Aorta (tissue), 5 donors: ENCODE measurements around the gene PDGFD. TPM values are rescaled to one million over a fixed set of nuclear protein-coding genes. Genes with fewer than 3 reads are reported as not detected.

Experiments used
- ATAC-seq: fragments of 200-7000 bp; cut with Tn5 transposase; one replicate; pipeline ENCODE4 v1.9.1; 2022; ENCODE audit warnings: moderate library complexity; ENCODE audit not compliant: low FRiP score
- DNase-seq, 2 donors: peaks; one replicate each; pipeline ENCODE4 v3.0.0-alpha.2; 2020
- H3K27ac ChIP-seq, 2 donors: one replicate each; pipeline ENCODE4 v1.5.1; 2013; ENCODE audit warnings: low read length in 2 of 2, mild to moderate bottlenecking in 2 of 2, moderate library complexity in 2 of 2, control low read depth in 1 of 2, inconsistent platforms in 1 of 2, low read depth in 1 of 2
- H3K27me3 ChIP-seq, 2 donors: one replicate each; pipeline ENCODE4 v1.6.1; 2013; ENCODE audit warnings: control low read depth in 1 of 2, low read length in 1 of 2, mild to moderate bottlenecking in 1 of 2, moderate library complexity in 1 of 2; ENCODE audit not compliant: insufficient read depth in 2 of 2, control insufficient read depth in 1 of 2
- H3K36me3 ChIP-seq, 2 donors: one replicate each; pipeline ENCODE4 v1.6.1; 2013; ENCODE audit warnings: control low read depth in 1 of 2, low read length in 1 of 2, mild to moderate bottlenecking in 1 of 2; ENCODE audit not compliant: insufficient read depth in 2 of 2, control insufficient read depth in 1 of 2
- H3K4me1 ChIP-seq, 2 donors: one replicate each; pipeline ENCODE4 v1.6.1; 2013; ENCODE audit warnings: low read length in 2 of 2, control low read depth in 1 of 2, mild to moderate bottlenecking in 1 of 2, moderate library complexity in 1 of 2; ENCODE audit not compliant: insufficient read depth in 2 of 2, control insufficient read depth in 1 of 2
- H3K4me3 ChIP-seq, 2 donors: one replicate each; pipeline ENCODE4 v1.5.1; 2013; ENCODE audit warnings: low read length in 2 of 2, control low read depth in 1 of 2, mild to moderate bottlenecking in 1 of 2
- H3K9me3 ChIP-seq: one replicate; pipeline ENCODE4 v1.6.1; 2013; ENCODE audit warnings: mild to moderate bottlenecking, low read length; ENCODE audit not compliant: control insufficient read depth
- WGBS, 2 donors: extraction: QIAGEN DNeasy Blood & Tissue Kit; methylation state at CpG; one replicate each; pipeline ENCODE4 v1.1.7; 2013; 5-methylcytosine and 5-hydroxymethylcytosine counted together
- intact Hi-C, 2 donors: fragments of 100-400 bp; cut with DNase I; formaldehyde crosslinking; loops; one replicate each; pipeline versions ENCODE4 v1.14.2 to v1.15.0; 2022
- polyA plus RNA-seq, 2 donors: library from polyadenylated mRNA; stranded (reverse); fragments of 200-250 nt; gene quantifications; one replicate each; pipeline ENCODE4 v1.2.3, GENCODE V29; 2013
- total RNA-seq, 2 donors: library from RNA; stranded (reverse); fragmentation: NEBNext Ultra II Directional; extraction: Animal tissue kit (Norgen Biotek cat#: 25700); gene quantifications; one replicate each; pipeline ENCODE4 v1.2.1, GENCODE V29; 2021
- donor health status: healthy with polysubstance abuse.
- donor health status: Bipolar disorder and iron deficiency.
- donor health status: DM: no; HTN: no; CAD: no.
- donor health status: DM: no; HTN: no; CAD: no.
- donor health status: DM: yes; HTN: yes; CAD: no.

Gene PDGFD
- total and polyA plus RNA-seq, 4 donors: 47.7 to 115 (median 66.5) TPM

DNA sequence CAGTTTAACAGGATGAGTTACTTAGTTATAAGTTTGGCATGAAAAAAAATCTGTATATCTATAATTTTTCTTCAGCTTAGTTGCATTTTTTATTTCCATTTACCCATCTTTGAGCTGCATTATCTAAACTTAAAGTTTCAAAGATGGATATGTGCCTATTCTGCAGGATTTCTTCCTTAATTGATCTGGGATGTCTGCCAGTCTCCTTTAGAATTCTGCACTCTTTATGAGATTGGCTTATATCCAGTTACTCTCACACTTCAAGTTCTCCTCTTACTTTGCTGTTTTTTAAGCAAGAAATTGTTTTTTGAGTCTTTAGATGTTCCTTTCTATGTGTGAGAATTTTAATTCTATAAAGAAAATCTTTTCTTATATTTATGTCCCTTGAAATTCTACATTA lies 5.1 kb upstream of the PDGFD start:
- no peak overlapping the region for H3K27ac ChIP-seq
- no peaks in the 10 kb centered on the region for H3K9me3 ChIP-seq
- no peak overlapping the region for H3K4me3 ChIP-seq
- DNase-seq (no peak), ATAC-seq (no peak)
- no peaks in the 10 kb centered on the region for H3K36me3 ChIP-seq
- no peaks in the 10 kb centered on the region for H3K27me3 ChIP-seq
- no peaks in the 10 kb centered on the region for H3K4me1 ChIP-seq
- intact Hi-C loops: loop anchor here in 1 of 2 donors (10.0 kb wide), 1 partner anchor 484 kb away; no protein-coding TSS in a partner anchor

DNA sequence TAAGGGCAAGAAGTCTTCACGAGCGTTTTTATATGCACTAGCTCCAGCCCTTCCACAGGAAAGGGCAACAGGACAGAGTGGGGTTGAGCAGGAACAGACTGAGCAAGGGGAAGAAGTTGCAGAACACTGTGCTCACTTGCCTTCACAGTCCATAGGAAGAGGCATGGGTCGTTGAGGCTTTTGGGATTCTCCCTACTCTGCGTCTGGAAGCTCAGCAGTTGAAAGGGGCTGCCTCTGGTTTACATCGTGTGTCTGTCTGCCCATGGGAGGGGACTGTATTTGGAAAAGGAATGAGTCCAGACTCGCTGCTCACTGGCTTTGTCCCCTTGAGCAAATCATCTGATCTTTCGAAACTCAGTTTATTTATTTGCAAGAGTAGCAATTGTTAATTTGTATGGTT lies 1.1 kb upstream of the PDGFD start:
- no peak for ATAC-seq
- no peak overlapping the region for H3K27ac ChIP-seq
- intact Hi-C loops: loop anchor here in 1 of 2 donors (10.0 kb wide), 1 partner anchor 480 kb away; no protein-coding TSS in a partner anchor
- WGBS, 2 donors: 92% methylated on average over 7 of the region's 7 CpGs
- H3K4me1 ChIP-seq: no peaks in the 10 kb centered on the region
- no peaks in the 10 kb centered on the region for H3K9me3 ChIP-seq
- H3K4me3 ChIP-seq: no peak overlapping the region
- DNase-seq: no peak
- no peaks in the 10 kb centered on the region for H3K27me3 ChIP-seq
- no peaks in the 10 kb centered on the region for H3K36me3 ChIP-seq

DNA sequence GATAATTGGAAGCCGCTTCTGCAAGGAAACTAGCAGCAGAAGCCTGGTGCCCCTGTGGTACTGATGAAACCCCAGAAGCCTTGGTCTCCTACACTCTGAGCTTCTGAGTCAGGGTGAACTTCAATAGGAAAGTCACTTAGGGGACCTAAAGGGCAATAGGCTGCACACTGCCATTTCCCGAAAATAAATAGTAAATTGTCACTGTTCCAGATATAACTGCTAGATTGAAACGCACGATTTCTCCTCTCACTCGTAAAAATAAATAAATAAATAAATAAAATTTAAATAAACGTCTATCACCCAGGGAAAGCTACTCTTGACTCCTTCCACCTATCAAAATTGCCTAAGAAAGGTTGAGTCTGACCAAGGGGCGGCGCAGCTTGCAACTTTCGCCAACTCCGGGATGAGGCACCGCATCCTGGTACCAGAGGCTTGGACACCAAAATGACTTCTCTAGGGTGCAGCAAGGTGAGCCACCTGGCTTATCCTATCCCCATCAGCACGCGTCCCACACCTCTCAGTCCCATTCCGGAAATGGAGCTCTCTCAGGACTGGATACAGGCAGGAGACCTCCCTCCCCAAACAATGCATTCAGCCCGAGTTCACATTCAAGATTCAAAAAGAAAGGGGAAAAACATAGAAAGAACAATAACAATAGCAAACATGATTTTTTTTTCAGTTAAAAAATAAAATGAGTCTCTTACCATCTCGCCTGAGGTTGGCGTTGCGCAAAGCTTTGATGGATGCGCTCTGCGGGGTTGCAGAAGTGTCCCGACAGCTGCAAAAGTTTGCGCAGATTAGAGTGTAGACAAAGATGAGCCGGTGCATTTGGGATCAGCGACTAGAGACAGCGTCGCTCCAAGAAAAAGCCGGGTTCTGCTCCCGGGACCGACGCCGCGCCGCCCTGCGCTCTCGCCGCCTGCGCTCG lies 583 bp downstream of the PDGFD start:
- intact Hi-C loops: loop anchor here in 1 of 2 donors (10.0 kb wide), 1 partner anchor 479 kb away; no protein-coding TSS in a partner anchor
- ATAC-seq: peak; percentile 62

DNA sequence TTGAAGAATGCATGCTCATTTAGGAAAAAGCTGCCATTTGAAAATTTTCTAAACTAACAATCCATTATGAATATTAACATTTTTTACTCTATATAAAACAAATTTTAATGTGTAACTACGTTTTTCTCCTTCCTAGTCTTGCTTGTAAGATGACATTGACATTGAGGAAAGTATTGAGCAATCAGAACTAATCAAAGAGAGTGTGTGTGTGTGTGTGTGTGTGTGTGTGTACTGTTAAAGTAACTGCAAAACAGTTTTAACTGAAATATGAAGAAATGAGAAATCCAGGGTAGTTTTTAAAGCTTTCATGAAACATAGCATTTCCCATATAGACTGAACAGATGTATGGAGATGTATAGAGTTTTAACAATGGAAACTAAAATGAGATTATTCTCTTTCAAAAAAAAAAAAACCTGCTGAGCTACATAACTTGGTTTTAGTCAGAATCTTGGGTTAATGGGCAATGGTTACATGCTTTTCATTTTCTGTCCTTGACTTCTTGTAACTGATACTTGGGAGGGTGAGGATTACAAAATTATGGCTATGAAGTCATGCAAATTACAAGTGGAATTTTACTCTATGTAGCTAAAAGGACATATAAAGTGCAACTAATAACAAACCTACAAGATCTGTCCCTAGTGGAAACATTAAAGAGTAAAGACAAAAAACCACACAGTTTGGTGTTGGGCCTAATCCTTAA lies 2.0 kb downstream of the PDGFD start:
- intact Hi-C loops: loop anchor here in 1 of 2 donors (10.0 kb wide), 1 partner anchor 477 kb away; no protein-coding TSS in a partner anchor
- Histone ChIP-seq H3K4me3 (peak overlapping the region in 1 of 2 donors; percentile 53), H3K36me3 (no peaks in the 10 kb centered on the region), H3K4me1 (no peaks in the 10 kb centered on the region), H3K9me3 (no peaks in the 10 kb centered on the region), H3K27ac (no peak overlapping the region), H3K27me3 (no peaks in the 10 kb centered on the region)
- WGBS, 2 donors: 84% methylated on average over 1 of the region's 1 CpG
- ATAC-seq: no peak
- DNase-seq: no peak

More for the DNA sequence above, 583 bp downstream of the PDGFD start:
- no peaks in the 10 kb centered on the region for H3K9me3 ChIP-seq
- no peaks in the 10 kb centered on the region for H3K27me3 ChIP-seq
- no peaks in the 10 kb centered on the region for H3K4me1 ChIP-seq
- peak; percentile 53 to 73 for DNase-seq
- no peaks in the 10 kb centered on the region for H3K36me3 ChIP-seq
- H3K4me3 ChIP-seq: peak overlapping the region; percentile 53 to 68
- 5% methylated on average over 38 of the region's 38 CpGs for WGBS, 2 donors
- peak overlapping the region in 1 of 2 donors; percentile 15 for H3K27ac ChIP-seq

DNA sequence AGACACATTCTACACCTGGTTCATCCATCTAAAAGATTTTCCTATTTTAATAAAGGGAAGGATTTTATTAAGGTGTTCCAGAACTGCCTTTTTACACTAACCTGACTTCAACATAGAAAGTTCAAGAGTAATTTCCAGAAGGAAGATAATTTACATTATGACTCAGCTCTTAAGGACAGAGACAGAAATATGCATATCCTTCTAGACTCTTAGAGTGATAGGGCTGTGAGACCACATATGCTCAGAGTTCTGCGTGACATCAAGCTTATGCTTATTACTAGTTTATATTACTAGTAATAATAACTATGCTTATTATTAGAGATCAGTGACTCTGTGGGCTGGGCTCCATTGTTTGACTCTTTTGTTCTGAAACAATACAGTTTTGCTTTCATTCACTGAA lies 4.6 kb downstream of the PDGFD start:
- 95 to 100% methylated on average over 1 of the region's 1 CpG for WGBS, 2 donors
- Histone ChIP-seq H3K4me1 (peaks cover 0 to 5% of the 10 kb centered on the region in 2 donors), H3K4me3 (no peak overlapping the region), H3K27ac (no peak overlapping the region), H3K36me3 (no peaks in the 10 kb centered on the region), H3K9me3 (no peaks in the 10 kb centered on the region), H3K27me3 (no peaks in the 10 kb centered on the region)
- intact Hi-C loops: no loop called here
- no peak for DNase-seq
- ATAC-seq: no peak

DNA sequence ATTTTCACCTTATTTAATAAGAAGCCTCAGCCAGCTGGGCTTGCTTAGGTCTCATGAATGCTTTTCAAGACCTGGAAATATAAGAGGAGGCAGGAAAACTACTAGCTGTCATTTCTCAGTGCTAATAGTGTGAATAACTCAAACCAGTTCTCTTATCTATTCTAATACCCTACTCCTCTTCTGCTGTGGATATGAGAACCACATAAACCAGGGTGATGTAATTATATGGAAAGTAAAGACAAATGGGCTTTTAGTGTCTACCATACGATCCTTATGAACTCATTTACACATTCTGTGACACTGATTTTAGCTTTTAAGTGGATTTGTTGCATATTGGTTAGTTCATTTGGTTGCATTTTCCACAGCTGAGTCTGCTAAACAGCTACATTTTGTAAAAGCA lies 8.6 kb downstream of the PDGFD start:
- ATAC-seq (no peak), DNase-seq (no peak)
- intact Hi-C loops: no loop called here
- 88 to 91% methylated on average over 1 of the region's 1 CpG for WGBS, 2 donors
- H3K4me3 ChIP-seq: no peak overlapping the region
- H3K27me3 ChIP-seq: no peaks in the 10 kb centered on the region
- H3K4me1 ChIP-seq: peaks cover 0 to 5% of the 10 kb centered on the region in 2 donors
- H3K27ac ChIP-seq: no peak overlapping the region
- H3K36me3 ChIP-seq: no peaks in the 10 kb centered on the region
- H3K9me3 ChIP-seq: no peaks in the 10 kb centered on the region

DNA sequence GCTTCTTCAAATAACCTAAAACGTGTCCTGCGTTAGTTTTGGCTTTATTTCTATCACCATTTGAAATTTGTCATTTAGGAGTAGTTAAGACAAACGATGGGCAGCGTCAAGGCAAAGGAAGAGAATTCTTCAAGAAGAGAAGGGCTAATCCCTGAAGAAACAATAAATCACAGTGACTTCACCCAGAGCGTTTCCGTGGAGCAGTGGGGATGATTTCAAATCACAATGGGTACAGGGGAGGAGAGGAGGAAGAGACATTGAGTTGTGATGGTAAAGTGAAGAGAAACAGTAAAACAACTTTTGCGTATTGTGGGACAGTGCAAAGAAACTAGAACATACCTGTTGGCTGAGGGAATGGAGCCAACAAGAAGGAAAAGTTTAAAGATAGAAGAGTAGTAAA lies 9.7 kb downstream of the PDGFD start:
- no peak for ATAC-seq
- Histone ChIP-seq H3K4me3 (no peak overlapping the region), H3K4me1 (peaks cover 0 to 5% of the 10 kb centered on the region in 2 donors), H3K27ac (no peak overlapping the region), H3K9me3 (no peaks in the 10 kb centered on the region), H3K36me3 (no peaks in the 10 kb centered on the region), H3K27me3 (no peaks in the 10 kb centered on the region)
- intact Hi-C loops: loop anchor here in 1 of 2 donors (5.0 kb wide), 1 partner anchor 472 kb away; no protein-coding TSS in a partner anchor
- no peak for DNase-seq
- 63 to 65% methylated on average over 7 of the region's 7 CpGs for WGBS, 2 donors

DNA sequence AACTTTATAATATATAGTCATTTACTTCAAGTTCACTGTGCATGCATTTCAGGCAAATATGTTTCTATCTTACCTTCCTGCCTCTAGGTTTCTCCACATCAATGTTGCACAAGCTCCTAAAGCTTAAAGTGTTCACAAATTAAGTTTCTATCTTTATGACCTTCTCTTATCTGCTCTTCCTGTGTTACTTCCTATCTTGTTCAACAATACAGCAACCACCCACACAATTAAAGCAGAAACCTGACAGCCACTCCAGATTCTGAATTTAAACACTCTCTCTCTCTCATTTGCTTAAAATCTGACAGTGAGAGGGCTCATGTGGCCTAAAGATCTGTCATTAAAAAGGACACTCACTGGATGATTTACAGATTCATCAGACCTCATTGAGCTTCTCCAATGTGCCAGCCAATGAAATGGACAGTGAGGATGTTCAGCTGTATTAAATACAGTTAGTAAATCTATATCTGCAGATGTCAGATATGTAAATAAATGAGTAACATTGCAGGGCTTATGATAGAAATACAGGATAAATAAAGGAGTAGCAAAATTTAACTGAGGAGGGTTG lies 10.9 kb downstream of the PDGFD start:
- Histone ChIP-seq H3K36me3 (no peaks in the 10 kb centered on the region), H3K27me3 (no peaks in the 10 kb centered on the region), H3K4me3 (no peak overlapping the region), H3K9me3 (no peaks in the 10 kb centered on the region), H3K27ac (no peak overlapping the region), H3K4me1 (peaks cover 0 to 5% of the 10 kb centered on the region in 2 donors)
- intact Hi-C loops: loop anchor here in 1 of 2 donors (5.0 kb wide), 1 partner anchor 471 kb away; no protein-coding TSS in a partner anchor
- DNase-seq (no peak), ATAC-seq (no peak)
